Loucy (cell line): ENCODE results near the gene GALT.

ENCODE experiments used
- H2AFZ ChIP-seq: fragments of 200-600 bp; sonication (generic); 2 replicates; pipeline ENCODE4 v1.6.0; 2016; ENCODE audit warnings: antibody characterized with exemption, mild to moderate bottlenecking, low read length, moderate library complexity
- H3F3A ChIP-seq: fragments of 200-600 bp; 2 replicates; pipeline ENCODE4 v1.6.0; 2016; ENCODE audit warnings: antibody characterized with exemption, low read depth, mild to moderate bottlenecking
- H3K27me3 ChIP-seq: fragments of 200-600 bp; sonication (generic); 2 replicates; pipeline ENCODE4 v1.6.1; 2014; ENCODE audit warnings: low read length, mild to moderate bottlenecking; ENCODE audit not compliant: insufficient read depth, poor library complexity, severe bottlenecking
- H3K36me3 ChIP-seq: fragments of 200-600 bp; sonication (generic); 2 replicates; pipeline ENCODE4 v1.6.1; 2016; ENCODE audit warnings: low read length; ENCODE audit not compliant: insufficient read depth
- H3K4me1 ChIP-seq: fragments of 200-600 bp; sonication (generic); 2 replicates; pipeline ENCODE4 v1.5.1; 2014; ENCODE audit warnings: low read length, mild to moderate bottlenecking; ENCODE audit not compliant: insufficient read depth, poor library complexity, severe bottlenecking
- H3K4me2 ChIP-seq: fragments of 200-600 bp; sonication (generic); 2 replicates; pipeline ENCODE4 v1.6.0; 2014; ENCODE audit warnings: antibody characterized with exemption, low read length, low read depth, mild to moderate bottlenecking; ENCODE audit not compliant: poor library complexity, severe bottlenecking
- H3K4me3 ChIP-seq: fragments of 200-600 bp; sonication (generic); 2 replicates; pipeline ENCODE4 v1.5.1; 2014; ENCODE audit warnings: low read length, mild to moderate bottlenecking, mixed read lengths; ENCODE audit not compliant: poor library complexity, severe bottlenecking
- H3K79me2 ChIP-seq: fragments of 200-600 bp; sonication (generic); 2 replicates; pipeline ENCODE4 v1.6.1; 2014; ENCODE audit warnings: low read length; ENCODE audit not compliant: insufficient read depth
- H3K9ac ChIP-seq: fragments of 200-600 bp; sonication (generic); 2 replicates; pipeline ENCODE4 v1.6.0; 2014; ENCODE audit warnings: mild to moderate bottlenecking, low read depth, low read length, moderate library complexity; ENCODE audit not compliant: poor library complexity, severe bottlenecking
- H3K9me2 ChIP-seq: fragments of 200-600 bp; sonication (generic); replicated peaks from 2 replicates; pipeline ENCODE4 v1.6.1; 2016; ENCODE audit warnings: low read depth, low read length, mixed read lengths
- H3K9me3 ChIP-seq: fragments of 200-600 bp; sonication (generic); 2 replicates; pipeline ENCODE4 v1.6.1; 2014; ENCODE audit warnings: mild to moderate bottlenecking, antibody characterized with exemption, low read length, low read depth; ENCODE audit not compliant: insufficient read depth
- H4K20me1 ChIP-seq: fragments of 200-600 bp; sonication (generic); 2 replicates; pipeline ENCODE4 v1.6.0; 2014; ENCODE audit warnings: antibody characterized with exemption, low read length, mild to moderate bottlenecking; ENCODE audit not compliant: insufficient read depth, poor library complexity, severe bottlenecking
- EZH2phosphoT487 ChIP-seq: fragments of 200-600 bp; IDR thresholded peaks from 2 replicates; pipeline ENCODE4 v1.6.1; 2018; ENCODE audit warnings: antibody characterized with exemption, mild to moderate bottlenecking, moderate library complexity, borderline replicate concordance
- TF ChIP-seq, protein P1 (sequence below): fragments of 200-600 bp; sonication (generic); conservative IDR thresholded peaks from 2 replicates; pipeline ENCODE4 v1.5.1; 2014; ENCODE audit warnings: mild to moderate bottlenecking, antibody characterized with exemption, low read length

Gene GALT

DNA sequence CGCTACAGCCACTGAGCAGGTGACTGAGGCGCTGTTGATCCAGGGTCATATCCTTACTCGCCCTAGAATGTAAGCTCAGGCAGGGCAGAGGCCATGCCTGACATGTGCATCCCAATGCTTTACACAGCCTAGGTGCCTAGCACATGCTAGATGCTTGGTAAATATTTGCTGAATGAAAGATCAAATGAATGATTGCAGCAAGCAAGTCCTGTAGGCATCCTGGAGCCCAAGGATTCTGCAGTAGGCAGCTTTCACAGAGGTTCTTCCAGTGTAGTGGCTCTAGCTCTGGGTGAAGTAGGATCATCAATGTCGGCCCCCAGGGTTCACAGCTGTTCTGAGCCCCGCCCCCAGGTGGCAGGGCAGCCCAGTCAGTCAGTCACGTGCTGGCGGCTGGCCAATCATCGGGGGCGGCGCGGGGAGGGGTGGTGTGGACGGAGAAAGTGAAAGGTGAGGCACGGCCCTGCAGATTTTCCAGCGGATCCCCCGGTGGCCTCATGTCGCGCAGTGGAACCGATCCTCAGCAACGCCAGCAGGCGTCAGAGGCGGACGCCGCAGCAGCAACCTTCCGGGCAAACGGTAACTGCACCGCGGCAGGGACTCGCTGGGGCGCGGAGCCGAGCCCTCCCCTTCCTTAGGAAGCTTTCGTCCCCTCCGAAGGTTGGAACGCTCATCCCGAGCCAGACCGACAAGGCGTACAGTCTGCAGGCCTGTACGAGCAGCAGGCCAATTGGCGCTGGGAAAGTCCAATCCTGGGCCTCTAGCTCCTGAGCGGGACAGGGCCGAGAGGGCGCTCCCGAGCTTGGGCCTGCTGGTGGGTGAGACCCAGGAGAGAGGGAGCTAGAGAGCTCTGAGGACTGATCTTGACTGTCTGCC, at the start of gene GALT:
TSS of gene GALT (plus strand) at position 465 of the 873 bp plus-strand sequence. CDS start at position 495, 30 bp downstream.
- TF ChIP-seq EZH2phosphoT487, result no peak
- TF ChIP-seq, protein P1, sequence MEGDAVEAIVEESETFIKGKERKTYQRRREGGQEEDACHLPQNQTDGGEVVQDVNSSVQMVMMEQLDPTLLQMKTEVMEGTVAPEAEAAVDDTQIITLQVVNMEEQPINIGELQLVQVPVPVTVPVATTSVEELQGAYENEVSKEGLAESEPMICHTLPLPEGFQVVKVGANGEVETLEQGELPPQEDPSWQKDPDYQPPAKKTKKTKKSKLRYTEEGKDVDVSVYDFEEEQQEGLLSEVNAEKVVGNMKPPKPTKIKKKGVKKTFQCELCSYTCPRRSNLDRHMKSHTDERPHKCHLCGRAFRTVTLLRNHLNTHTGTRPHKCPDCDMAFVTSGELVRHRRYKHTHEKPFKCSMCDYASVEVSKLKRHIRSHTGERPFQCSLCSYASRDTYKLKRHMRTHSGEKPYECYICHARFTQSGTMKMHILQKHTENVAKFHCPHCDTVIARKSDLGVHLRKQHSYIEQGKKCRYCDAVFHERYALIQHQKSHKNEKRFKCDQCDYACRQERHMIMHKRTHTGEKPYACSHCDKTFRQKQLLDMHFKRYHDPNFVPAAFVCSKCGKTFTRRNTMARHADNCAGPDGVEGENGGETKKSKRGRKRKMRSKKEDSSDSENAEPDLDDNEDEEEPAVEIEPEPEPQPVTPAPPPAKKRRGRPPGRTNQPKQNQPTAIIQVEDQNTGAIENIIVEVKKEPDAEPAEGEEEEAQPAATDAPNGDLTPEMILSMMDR, result peak; percentile 72
- Histone ChIP-seq H3K4me1 (peaks cover 23% of the 10 kb centered on the region), H2AFZ (peak within 1 kb of the TSS; percentile 94), H3K79me2 (peaks cover 24% of the 10 kb centered on the region), H3F3A (no peaks in the 10 kb centered on the region), H3K4me3 (peak within 1 kb of the TSS; percentile 85), H4K20me1 (peaks cover 16% of the 10 kb centered on the region), H3K27me3 (no peaks in the 10 kb centered on the region), H3K9me2 (no peaks in the 10 kb centered on the region), H3K9me3 (no peaks in the 10 kb centered on the region), H3K9ac (peak within 1 kb of the TSS; percentile 81), H3K36me3 (peaks cover 10% of the 10 kb centered on the region; the same call in 1 of the 2 replicates), H3K4me2 (peak within 1 kb of the TSS; percentile 85)

DNA sequence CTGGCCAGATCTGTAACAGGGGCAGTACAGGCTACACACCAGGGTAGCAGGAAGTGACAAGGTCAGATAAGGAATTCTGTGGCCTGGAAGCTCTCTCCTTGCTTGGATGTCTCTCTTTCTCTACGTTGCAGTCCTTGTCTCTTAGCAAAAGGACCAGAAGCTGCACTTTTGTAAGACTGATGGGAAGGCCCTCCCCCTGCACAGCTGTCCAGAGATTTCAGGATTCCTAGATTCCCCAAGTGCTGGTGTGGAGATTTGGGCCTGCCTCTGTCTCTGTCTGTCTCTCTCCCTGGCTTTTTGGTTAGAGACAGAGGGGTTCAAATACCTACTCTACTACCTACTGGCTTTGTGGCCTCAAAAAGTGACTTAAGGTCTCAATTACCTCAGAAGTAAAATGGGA, 46.9 kb upstream of the GALT start:
- Histone ChIP-seq H3K9me2 (no peaks in the 10 kb centered on the region), H3K9me3 (no peaks in the 10 kb centered on the region), H3K27me3 (no peaks in the 10 kb centered on the region), H3K4me2 (no peak overlapping the region), H3F3A (no peaks in the 10 kb centered on the region), H3K4me1 (no peaks in the 10 kb centered on the region), H3K36me3 (no peaks in the 10 kb centered on the region), H4K20me1 (no peaks in the 10 kb centered on the region), H3K79me2 (no peaks in the 10 kb centered on the region), H3K9ac (no peak overlapping the region), H3K4me3 (no peak overlapping the region), H2AFZ (no peak overlapping the region)
- TF ChIP-seq, protein P1, result no peak
- TF ChIP-seq EZH2phosphoT487, result no peak

DNA sequence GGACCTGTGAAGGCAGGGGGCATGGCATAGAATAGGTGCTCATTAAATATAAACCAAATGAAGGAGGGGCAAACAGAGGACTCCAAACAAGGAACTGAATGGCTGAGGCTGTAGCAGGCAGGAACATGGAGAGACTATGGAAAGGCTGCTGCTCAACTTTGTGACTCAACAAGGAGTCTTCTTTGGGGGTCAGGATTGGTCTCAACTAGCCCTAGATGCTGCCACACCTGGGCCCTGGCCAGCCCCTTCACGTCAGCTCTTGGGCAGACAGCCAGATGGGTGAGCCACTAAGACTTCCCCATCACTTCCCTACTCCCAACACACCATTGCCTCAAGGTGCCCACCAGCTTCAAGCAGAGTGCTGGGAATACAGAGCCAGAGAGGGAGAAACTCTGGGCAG, 45.6 kb upstream of the GALT start:
- Histone ChIP-seq H3K4me2 (no peak overlapping the region), H4K20me1 (no peaks in the 10 kb centered on the region), H3K27me3 (no peaks in the 10 kb centered on the region), H3K4me3 (no peak overlapping the region), H3K36me3 (no peaks in the 10 kb centered on the region), H2AFZ (no peak overlapping the region), H3K4me1 (no peaks in the 10 kb centered on the region), H3K9me2 (no peaks in the 10 kb centered on the region), H3K9ac (no peak overlapping the region), H3K9me3 (no peaks in the 10 kb centered on the region), H3K79me2 (no peaks in the 10 kb centered on the region), H3F3A (no peaks in the 10 kb centered on the region)
- no peak for TF ChIP-seq EZH2phosphoT487
- TF ChIP-seq, protein P1, result no peak
